ENCODE measurements around the gene FBXO2.

- TF ChIP-seq CTCF (IDR thresholded peaks at IDR 0.05), result no peak
- no peak for TF ChIP-seq POLR2AphosphoS5 (IDR thresholded peaks at IDR 0.05)
- TF ChIP-seq POLR2A (IDR thresholded peaks at IDR 0.05), result no peak
These were observed 28.6 kb upstream of the FBXO2 start for GRCh38 chr1:11682799-11683198.
